ENCODE data around the gene CNR2.

The CNR2 gene

GRCh38 chr1:23957096-23957495, 43.9 kb upstream of the CNR2 start:
- H3K36me3 ChIP-seq (ENCODE audit: control insufficient read depth, insufficient read depth, low read length): no peaks in the 10 kb centered on the region
- no peak overlapping the region for H3K4ac ChIP-seq (ENCODE audit: low read depth, low read length)
- no peak overlapping the region for H3K23ac ChIP-seq (ENCODE audit: low read length)
- no peaks in the 10 kb centered on the region for H3K27me3 ChIP-seq (ENCODE audit: insufficient read depth, low read length, poor library complexity)
- H2AK5ac ChIP-seq (ENCODE audit: low read length): no peak overlapping the region
- no peak overlapping the region for H2BK5ac ChIP-seq (ENCODE audit: low read length)
- H3K27ac ChIP-seq (ENCODE audit: low read depth, low read length): no peak overlapping the region
- H3K79me1 ChIP-seq (ENCODE audit: low read length): no peaks in the 10 kb centered on the region
- no peak overlapping the region for H3K18ac ChIP-seq (ENCODE audit: low read length)
- no peak overlapping the region for H2BK120ac ChIP-seq (ENCODE audit: low read depth, low read length)
- H3K79me2 ChIP-seq (ENCODE audit: control insufficient read depth, insufficient read depth, low read length): peaks cover 19% of the 10 kb centered on the region
- no peak overlapping the region for H3K9ac ChIP-seq (ENCODE audit: low read length)
- H4K5ac ChIP-seq (ENCODE audit: low read length): no peak overlapping the region
- DNase-seq: peak; percentile 26
- no peaks in the 10 kb centered on the region for H3K4me1 ChIP-seq (ENCODE audit: control insufficient read depth, low read depth, low read length)
- peak overlapping the region; percentile 9 for H3K56ac ChIP-seq (ENCODE audit: low read length)
- no peak overlapping the region for H3K4me3 ChIP-seq (ENCODE audit: low read length)
- H4K8ac ChIP-seq (ENCODE audit: low read depth, low read length): no peak overlapping the region
- H2BK15ac ChIP-seq (replicated peaks; ENCODE audit: low read depth): no peak overlapping the region
- no CpG with 5 or more reads among the region's 7 CpGs for WGBS (ENCODE audit: extremely low coverage, insufficient coverage, low lambda C conversion rate)
- H3K4me2 ChIP-seq (ENCODE audit: low read length): no peak overlapping the region

- no peak overlapping the region for H2BK5ac ChIP-seq (ENCODE audit: low read length)
- no peaks in the 10 kb centered on the region for H3K36me3 ChIP-seq (ENCODE audit: control insufficient read depth, insufficient read depth, low read length)
- no peak overlapping the region for H3K4me2 ChIP-seq (ENCODE audit: low read length)
- DNase-seq: no peak
- H3K56ac ChIP-seq (ENCODE audit: low read length): no peak overlapping the region
- H3K23ac ChIP-seq (ENCODE audit: low read length): no peak overlapping the region
- H3K27me3 ChIP-seq (ENCODE audit: insufficient read depth, low read length, poor library complexity): no peaks in the 10 kb centered on the region
- H3K4me1 ChIP-seq (ENCODE audit: control insufficient read depth, low read depth, low read length): no peaks in the 10 kb centered on the region
- H3K4me3 ChIP-seq (ENCODE audit: low read length): no peak overlapping the region
- no peaks in the 10 kb centered on the region for H3K79me2 ChIP-seq (ENCODE audit: control insufficient read depth, insufficient read depth, low read length)
- H2AK5ac ChIP-seq (ENCODE audit: low read length): no peak overlapping the region
- WGBS (ENCODE audit: extremely low coverage, insufficient coverage, low lambda C conversion rate): no CpG with 5 or more reads among the region's 3 CpGs
- no peak overlapping the region for H2BK120ac ChIP-seq (ENCODE audit: low read depth, low read length)
- H3K27ac ChIP-seq (ENCODE audit: low read depth, low read length): no peak overlapping the region
- no peaks in the 10 kb centered on the region for H3K79me1 ChIP-seq (ENCODE audit: low read length)
- no peak overlapping the region for H2BK15ac ChIP-seq (replicated peaks; ENCODE audit: low read depth)
- H4K8ac ChIP-seq (ENCODE audit: low read depth, low read length): no peak overlapping the region
- no peak overlapping the region for H3K18ac ChIP-seq (ENCODE audit: low read length)
- H3K4ac ChIP-seq (ENCODE audit: low read depth, low read length): no peak overlapping the region
- H4K5ac ChIP-seq (ENCODE audit: low read length): no peak overlapping the region
- H3K9ac ChIP-seq (ENCODE audit: low read length): no peak overlapping the region
Observed at GRCh38 chr1:23953020-23953419, 39.9 kb upstream of the CNR2 start.

GRCh38 chr1:23947366-23947765, 34.2 kb upstream of the CNR2 start:
- H3K9ac ChIP-seq (ENCODE audit: low read length): no peak overlapping the region
- H2AK5ac ChIP-seq (ENCODE audit: low read length): no peak overlapping the region
- H3K27ac ChIP-seq (ENCODE audit: low read depth, low read length): no peak overlapping the region
- no peak for DNase-seq
- no peaks in the 10 kb centered on the region for H3K4me1 ChIP-seq (ENCODE audit: control insufficient read depth, low read depth, low read length)
- no peak overlapping the region for H3K18ac ChIP-seq (ENCODE audit: low read length)
- H3K4ac ChIP-seq (ENCODE audit: low read depth, low read length): no peak overlapping the region
- H3K4me2 ChIP-seq (ENCODE audit: low read length): no peak overlapping the region
- no peak overlapping the region for H3K4me3 ChIP-seq (ENCODE audit: low read length)
- H2BK15ac ChIP-seq (replicated peaks; ENCODE audit: low read depth): no peak overlapping the region
- no peaks in the 10 kb centered on the region for H3K27me3 ChIP-seq (ENCODE audit: insufficient read depth, low read length, poor library complexity)
- H3K79me2 ChIP-seq (ENCODE audit: control insufficient read depth, insufficient read depth, low read length): no peaks in the 10 kb centered on the region
- no peak overlapping the region for H2BK5ac ChIP-seq (ENCODE audit: low read length)
- H4K5ac ChIP-seq (ENCODE audit: low read length): no peak overlapping the region
- H2BK120ac ChIP-seq (ENCODE audit: low read depth, low read length): no peak overlapping the region
- H3K79me1 ChIP-seq (ENCODE audit: low read length): no peaks in the 10 kb centered on the region
- no peak overlapping the region for H3K56ac ChIP-seq (ENCODE audit: low read length)
- H3K23ac ChIP-seq (ENCODE audit: low read length): no peak overlapping the region
- H4K8ac ChIP-seq (ENCODE audit: low read depth, low read length): no peak overlapping the region
- no peaks in the 10 kb centered on the region for H3K36me3 ChIP-seq (ENCODE audit: control insufficient read depth, insufficient read depth, low read length)

GRCh38 chr1:23936481-23937176, 23.5 kb upstream of the CNR2 start:
- Histone ChIP-seq H4K8ac (ENCODE audit: low read depth, low read length) (no peak overlapping the region), H3K9ac (ENCODE audit: low read length) (no peak overlapping the region), H3K4ac (ENCODE audit: low read depth, low read length) (no peak overlapping the region), H3K79me2 (ENCODE audit: control insufficient read depth, insufficient read depth, low read length) (no peaks in the 10 kb centered on the region), H2BK15ac (replicated peaks; ENCODE audit: low read depth) (no peak overlapping the region), H3K27ac (ENCODE audit: low read depth, low read length) (no peak overlapping the region), H3K79me1 (ENCODE audit: low read length) (no peaks in the 10 kb centered on the region), H3K27me3 (ENCODE audit: insufficient read depth, low read length, poor library complexity) (no peaks in the 10 kb centered on the region), H3K23ac (ENCODE audit: low read length) (no peak overlapping the region), H3K18ac (ENCODE audit: low read length) (no peak overlapping the region), H2AK5ac (ENCODE audit: low read length) (no peak overlapping the region), H4K5ac (ENCODE audit: low read length) (no peak overlapping the region), H2BK5ac (ENCODE audit: low read length) (no peak overlapping the region), H3K4me3 (ENCODE audit: low read length) (no peak overlapping the region), H3K36me3 (ENCODE audit: control insufficient read depth, insufficient read depth, low read length) (no peaks in the 10 kb centered on the region), H3K56ac (ENCODE audit: low read length) (no peak overlapping the region), H3K4me1 (ENCODE audit: control insufficient read depth, low read depth, low read length) (no peaks in the 10 kb centered on the region), H2BK120ac (ENCODE audit: low read depth, low read length) (no peak overlapping the region), H3K4me2 (ENCODE audit: low read length) (no peak overlapping the region)
- WGBS (ENCODE audit: extremely low coverage, insufficient coverage, low lambda C conversion rate): no CpG with 5 or more reads among the region's 6 CpGs
- DNase-seq: peak; percentile 54

- Histone ChIP-seq H3K4ac (ENCODE audit: low read depth, low read length) (no peak overlapping the region), H3K23ac (ENCODE audit: low read length) (no peak overlapping the region), H3K4me3 (ENCODE audit: low read length) (no peak overlapping the region), H3K36me3 (ENCODE audit: control insufficient read depth, insufficient read depth, low read length) (no peaks in the 10 kb centered on the region), H3K9ac (ENCODE audit: low read length) (no peak overlapping the region), H4K8ac (ENCODE audit: low read depth, low read length) (no peak overlapping the region), H2BK15ac (replicated peaks; ENCODE audit: low read depth) (no peak overlapping the region), H3K18ac (ENCODE audit: low read length) (no peak overlapping the region), H2BK5ac (ENCODE audit: low read length) (no peak overlapping the region), H3K27me3 (ENCODE audit: insufficient read depth, low read length, poor library complexity) (no peaks in the 10 kb centered on the region), H3K56ac (ENCODE audit: low read length) (no peak overlapping the region), H3K4me2 (ENCODE audit: low read length) (no peak overlapping the region), H3K79me1 (ENCODE audit: low read length) (no peaks in the 10 kb centered on the region), H2BK120ac (ENCODE audit: low read depth, low read length) (no peak overlapping the region), H2AK5ac (ENCODE audit: low read length) (no peak overlapping the region), H3K4me1 (ENCODE audit: control insufficient read depth, low read depth, low read length) (no peaks in the 10 kb centered on the region), H3K79me2 (ENCODE audit: control insufficient read depth, insufficient read depth, low read length) (no peaks in the 10 kb centered on the region), H3K27ac (ENCODE audit: low read depth, low read length) (no peak overlapping the region), H4K5ac (ENCODE audit: low read length) (no peak overlapping the region)
- WGBS (ENCODE audit: extremely low coverage, insufficient coverage, low lambda C conversion rate): no CpG with 5 or more reads among the region's 1 CpG
- DNase-seq: no peak
Observed at GRCh38 chr1:23931491-23931880, 18.3 kb upstream of the CNR2 start.

- no peak overlapping the region for H4K8ac ChIP-seq (ENCODE audit: low read depth, low read length)
- no peak overlapping the region for H2BK15ac ChIP-seq (replicated peaks; ENCODE audit: low read depth)
- no peak overlapping the region for H3K56ac ChIP-seq (ENCODE audit: low read length)
- no peak overlapping the region for H3K4ac ChIP-seq (ENCODE audit: low read depth, low read length)
- no peak overlapping the region for H4K5ac ChIP-seq (ENCODE audit: low read length)
- no peaks in the 10 kb centered on the region for H3K79me2 ChIP-seq (ENCODE audit: control insufficient read depth, insufficient read depth, low read length)
- no peaks in the 10 kb centered on the region for H3K79me1 ChIP-seq (ENCODE audit: low read length)
- H3K27me3 ChIP-seq (ENCODE audit: insufficient read depth, low read length, poor library complexity): no peaks in the 10 kb centered on the region
- no peak overlapping the region for H3K18ac ChIP-seq (ENCODE audit: low read length)
- no peak for DNase-seq
- H3K4me2 ChIP-seq (ENCODE audit: low read length): no peak overlapping the region
- H3K36me3 ChIP-seq (ENCODE audit: control insufficient read depth, insufficient read depth, low read length): no peaks in the 10 kb centered on the region
- no CpG with 5 or more reads among the region's 11 CpGs for WGBS (ENCODE audit: extremely low coverage, insufficient coverage, low lambda C conversion rate)
- H3K23ac ChIP-seq (ENCODE audit: low read length): no peak overlapping the region
- no peak overlapping the region for H2BK5ac ChIP-seq (ENCODE audit: low read length)
- no peak overlapping the region for H3K4me3 ChIP-seq (ENCODE audit: low read length)
- no peak overlapping the region for H3K27ac ChIP-seq (ENCODE audit: low read depth, low read length)
- H3K4me1 ChIP-seq (ENCODE audit: control insufficient read depth, low read depth, low read length): no peaks in the 10 kb centered on the region
- no peak overlapping the region for H2BK120ac ChIP-seq (ENCODE audit: low read depth, low read length)
- H3K9ac ChIP-seq (ENCODE audit: low read length): no peak overlapping the region
- H2AK5ac ChIP-seq (ENCODE audit: low read length): no peak overlapping the region
Observed at GRCh38 chr1:23930861-23931490, 17.8 kb upstream of the CNR2 start.

Measured in mesendoderm (in vitro differentiated cells).